Activated T-cell treated with anti-CD3 and anti-CD28 coated beads, Interleukin-2, amount 50 U/mL, for 24 hours (primary cell): Measurements from ENCODE around the gene FMN1.
"Not testable (repeated sequence)": the region's sequence is repeated elsewhere in the genome, so short reads cannot be mapped to it uniquely, and the experiment has no call there.

Experiments
- DNase-seq: peaks from one replicate; pipeline ENCODE4 v3.0.0-alpha.2; 2020
- H3K27ac Mint-ChIP-seq: 2 replicates; pipeline ENCODE4 v1.8.0; 2020; ENCODE audit warnings: mild to moderate bottlenecking, mixed read lengths
- H3K27me3 Mint-ChIP-seq: 2 replicates; pipeline ENCODE4 v1.8.0; 2020; ENCODE audit warnings: mixed read lengths
- H3K36me3 Mint-ChIP-seq: 2 replicates; pipeline ENCODE4 v1.8.0; 2020; ENCODE audit warnings: low read depth, mixed read lengths
- H3K4me1 Mint-ChIP-seq: 2 replicates; pipeline ENCODE4 v1.8.0; 2020; ENCODE audit warnings: low read depth, mixed read lengths
- H3K4me3 Mint-ChIP-seq: 2 replicates; pipeline ENCODE4 v1.8.0; 2020; ENCODE audit warnings: mild to moderate bottlenecking, moderate library complexity, mixed read lengths
- H3K9me3 Mint-ChIP-seq: 2 replicates; pipeline ENCODE4 v1.8.0; 2020; ENCODE audit warnings: mixed read lengths

The FMN1 gene

DNA sequence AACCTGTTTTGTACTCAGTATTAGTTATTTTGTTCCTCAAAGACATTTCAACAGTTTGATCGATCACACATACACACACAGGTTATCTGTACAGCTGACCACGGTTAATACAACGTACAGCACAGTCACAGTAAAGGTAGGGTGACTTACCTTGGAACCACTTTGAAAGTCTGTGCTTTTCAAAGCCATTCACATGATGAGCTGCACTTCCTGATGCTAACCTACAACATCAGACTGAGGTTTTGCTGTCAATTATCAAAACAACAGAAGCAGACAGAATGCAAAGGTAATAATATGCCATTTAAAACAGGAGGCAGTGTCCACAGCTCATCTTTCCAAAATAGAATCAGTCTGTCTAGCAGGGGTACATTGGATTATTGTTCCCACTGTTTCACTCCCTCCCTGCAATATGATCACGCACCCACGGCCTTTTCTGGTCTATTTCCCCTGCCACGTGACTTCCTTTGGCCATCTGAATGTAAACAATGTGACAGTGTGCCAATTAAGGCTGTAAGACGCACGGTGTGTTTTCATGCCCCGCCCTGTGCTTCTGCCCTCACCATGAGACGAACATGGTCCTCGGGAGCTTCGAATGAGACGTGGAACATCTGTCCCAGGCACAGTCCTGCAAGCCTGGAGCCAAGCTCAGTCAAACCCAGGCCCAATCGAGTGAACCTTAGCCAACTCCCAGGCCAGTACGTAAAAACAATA lies 102.4 kb downstream of the FMN1 start:
- H3K4me3 Mint-ChIP-seq = no peak overlapping the region
- H3K4me1 Mint-ChIP-seq = peaks cover 51% of the 10 kb centered on the region

DNA sequence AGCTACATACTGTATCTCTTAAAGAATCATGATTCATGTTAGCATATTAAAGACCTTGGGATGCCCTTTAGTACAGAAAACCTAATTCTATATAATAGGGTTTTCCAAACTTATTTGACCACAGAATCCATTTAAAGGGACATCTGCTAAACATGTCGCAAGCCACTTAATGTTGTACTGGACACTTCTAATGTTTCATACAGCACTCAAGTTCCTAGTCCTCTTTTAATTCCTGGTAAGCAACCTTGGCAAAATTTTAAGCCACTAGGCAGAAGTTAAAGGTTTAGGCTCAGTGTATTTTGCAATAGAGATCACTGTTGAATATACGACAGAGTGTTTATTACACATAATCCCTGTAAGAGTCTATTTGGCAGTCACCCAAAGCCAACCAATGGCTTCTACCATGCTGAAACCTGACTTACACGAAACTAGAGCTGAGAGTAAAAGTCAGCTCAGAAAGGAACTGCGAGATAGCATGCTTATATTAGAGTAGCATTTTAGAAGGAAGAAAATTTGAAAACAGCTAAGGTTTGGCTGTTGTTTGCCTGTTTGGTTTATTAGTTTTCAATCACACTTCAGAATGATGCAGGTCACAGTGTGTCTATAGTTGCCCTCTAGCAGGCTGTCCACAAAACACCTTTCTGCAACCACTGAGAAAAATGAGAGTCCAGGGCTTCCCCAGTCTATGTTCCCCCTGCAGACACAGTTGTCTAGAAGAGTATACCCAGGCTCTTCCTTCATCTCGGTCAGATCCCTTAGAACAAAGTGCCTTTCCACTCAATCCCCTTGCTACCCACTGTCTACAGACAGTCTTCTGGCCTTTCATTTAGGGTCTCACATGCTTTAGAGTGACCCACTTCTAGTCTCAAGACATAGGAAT lies 104.4 kb downstream of the FMN1 start:
- Mint-ChIP-seq H3K4me1 (peaks cover 57% of the 10 kb centered on the region), H3K27ac (peak overlapping the region; percentile 1), H3K36me3 (no peaks in the 10 kb centered on the region), H3K4me3 (peak overlapping the region; percentile 4), H3K27me3 (no peaks in the 10 kb centered on the region), H3K9me3 (no peaks in the 10 kb centered on the region)
- no peak for DNase-seq

More for the DNA sequence above, 102.4 kb downstream of the FMN1 start:
- no peak for DNase-seq
- H3K36me3 Mint-ChIP-seq = no peaks in the 10 kb centered on the region
- peak overlapping the region; percentile 16 for H3K27ac Mint-ChIP-seq
- no peaks in the 10 kb centered on the region for H3K27me3 Mint-ChIP-seq
- no peaks in the 10 kb centered on the region for H3K9me3 Mint-ChIP-seq

DNA sequence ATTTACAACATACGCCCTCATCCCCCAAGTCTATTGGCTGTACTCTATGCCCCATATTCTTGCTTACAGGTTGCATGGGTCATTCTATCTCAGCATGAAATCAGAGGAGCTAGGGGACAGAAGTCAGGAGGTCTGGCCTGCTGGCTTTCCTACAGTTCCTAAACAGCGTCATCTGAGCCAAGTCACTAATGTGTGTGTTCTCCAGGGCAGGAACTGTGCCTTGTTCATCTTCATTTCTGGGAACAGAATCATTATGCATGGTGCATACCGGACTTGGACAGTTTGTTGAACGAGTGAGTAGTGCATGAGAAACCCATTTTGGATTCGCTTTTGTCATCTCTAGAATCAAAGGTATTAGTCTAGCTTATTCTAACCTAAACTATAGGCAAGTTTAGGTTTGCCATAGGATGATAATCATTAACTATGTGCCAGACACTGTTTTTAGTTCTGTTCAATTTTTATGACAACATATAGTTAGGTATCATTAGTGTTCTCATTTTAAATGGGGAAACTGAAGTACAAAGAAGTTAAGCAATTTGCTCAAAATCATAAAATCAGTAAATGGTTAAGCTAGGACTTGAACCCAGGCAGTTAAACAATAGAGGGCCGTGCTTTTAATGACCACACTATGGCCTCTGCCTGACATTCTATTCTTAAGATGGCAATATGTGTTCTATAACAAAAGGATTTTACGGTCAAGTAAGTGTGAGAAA lies 105.2 kb downstream of the FMN1 start:
- no peaks in the 10 kb centered on the region for H3K9me3 Mint-ChIP-seq
- peaks cover 57% of the 10 kb centered on the region for H3K4me1 Mint-ChIP-seq
- H3K27me3 Mint-ChIP-seq = no peaks in the 10 kb centered on the region
- H3K4me3 Mint-ChIP-seq = no peak overlapping the region
- no peak for DNase-seq
- H3K27ac Mint-ChIP-seq = no peak overlapping the region
- no peaks in the 10 kb centered on the region for H3K36me3 Mint-ChIP-seq

DNA sequence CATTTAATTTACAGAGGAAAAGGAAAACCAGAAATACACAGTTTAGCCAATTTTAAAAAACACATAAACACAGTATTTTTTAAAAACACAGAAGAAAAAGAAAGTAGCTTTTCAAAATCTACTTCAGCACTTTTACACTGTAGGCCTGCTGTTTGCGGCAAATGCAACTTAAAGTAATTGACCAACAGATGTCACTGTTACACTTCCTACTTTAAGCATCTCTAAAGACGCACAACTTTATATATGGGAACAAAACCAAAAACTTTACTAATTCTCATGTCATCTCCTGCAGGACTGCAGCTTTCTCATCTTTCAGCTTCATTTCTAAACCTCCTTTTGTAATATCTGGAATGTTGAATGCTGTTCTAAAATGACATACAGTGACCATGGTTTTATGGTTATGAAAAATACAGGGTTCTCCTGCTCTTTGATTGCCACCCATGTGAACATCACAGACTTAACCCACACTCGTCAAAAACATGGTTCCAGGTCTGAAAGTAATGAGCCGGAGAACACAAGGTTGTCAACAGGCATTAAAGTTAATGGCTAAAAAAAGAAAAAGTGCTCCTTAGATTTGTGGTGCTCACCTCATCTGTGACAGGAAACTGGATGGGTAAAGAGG lies 107.9 kb downstream of the FMN1 start:
- Mint-ChIP-seq H3K4me1 (peaks cover 41% of the 10 kb centered on the region), H3K27ac (peak overlapping the region; percentile 41), H3K36me3 (no peaks in the 10 kb centered on the region), H3K9me3 (no peaks in the 10 kb centered on the region), H3K27me3 (no peaks in the 10 kb centered on the region), H3K4me3 (peak overlapping the region; percentile 32)
- no peak for DNase-seq

DNA sequence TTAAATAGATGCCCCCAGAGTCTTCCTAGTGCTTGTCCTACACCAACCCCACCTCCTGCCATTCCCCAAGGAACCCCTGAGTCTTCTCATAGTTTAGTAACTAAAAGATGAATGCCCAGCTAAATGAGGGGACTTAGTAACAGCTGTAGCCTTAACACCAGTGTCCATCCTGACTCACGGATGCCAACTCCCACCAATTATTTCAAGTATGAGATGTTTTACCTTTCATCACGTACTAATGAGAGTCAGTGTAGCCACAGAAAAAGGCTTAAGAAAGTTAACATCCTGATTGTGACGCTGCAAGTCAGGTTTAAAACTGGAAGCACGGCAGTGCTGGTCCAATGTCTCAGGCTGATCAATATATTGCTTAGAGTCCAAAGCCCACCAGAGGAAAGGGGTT lies 109.9 kb downstream of the FMN1 start:
- Mint-ChIP-seq H3K36me3 (no peaks in the 10 kb centered on the region), H3K27me3 (no peaks in the 10 kb centered on the region), H3K4me1 (peaks cover 26% of the 10 kb centered on the region), H3K9me3 (no peaks in the 10 kb centered on the region), H3K4me3 (no peak overlapping the region), H3K27ac (no peak overlapping the region)
- DNase-seq = no peak

DNA sequence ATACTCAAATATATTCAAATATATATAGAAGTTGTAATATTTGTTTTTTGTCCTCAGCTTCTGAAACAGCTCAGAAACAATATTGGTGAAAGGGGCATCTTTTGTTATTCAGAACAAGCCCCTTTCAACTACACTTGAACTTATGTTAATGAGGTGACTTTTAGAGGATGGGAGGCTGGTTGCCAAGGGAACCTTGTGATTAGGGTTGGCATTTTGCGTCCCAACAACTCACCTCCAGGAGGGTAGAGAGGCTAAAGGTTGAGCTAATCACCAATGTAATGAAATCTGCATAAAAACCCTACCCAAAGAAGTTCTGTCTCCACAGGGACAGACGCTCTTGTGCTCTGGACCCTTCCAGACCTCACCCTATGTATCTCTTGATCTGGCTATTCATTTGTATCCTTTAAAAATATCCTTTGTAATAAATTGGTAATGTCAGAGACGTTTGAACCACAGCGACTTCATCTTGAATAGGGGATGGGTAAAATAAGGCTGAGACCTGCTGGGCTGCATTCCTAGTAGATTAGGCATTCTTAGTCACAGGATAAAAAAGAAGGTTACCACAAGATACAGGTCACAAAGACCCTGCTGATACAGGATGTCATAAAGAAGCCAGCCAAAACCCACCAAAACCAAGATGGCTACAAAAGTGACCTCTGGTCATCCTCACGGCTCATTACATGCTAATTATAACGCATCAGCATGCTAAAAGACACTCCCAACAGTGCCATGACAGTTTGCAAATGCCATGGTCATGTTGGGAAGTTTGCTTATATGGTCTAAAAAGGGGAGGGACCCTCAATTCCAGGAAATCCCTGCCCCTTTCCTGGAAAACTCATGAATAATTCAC lies 111.1 kb downstream of the FMN1 start:
- Mint-ChIP-seq H3K9me3 (no peaks in the 10 kb centered on the region), H3K27me3 (no peaks in the 10 kb centered on the region), H3K4me1 (peaks cover 17% of the 10 kb centered on the region), H3K27ac (no peak overlapping the region), H3K36me3 (no peaks in the 10 kb centered on the region), H3K4me3 (no peak overlapping the region)
- DNase-seq = no peak

- H3K4me1 Mint-ChIP-seq = peaks cover 4% of the 10 kb centered on the region
- no peak for DNase-seq
- H3K27me3 Mint-ChIP-seq = no peaks in the 10 kb centered on the region
- no peaks in the 10 kb centered on the region for H3K36me3 Mint-ChIP-seq
- no peak overlapping the region for H3K4me3 Mint-ChIP-seq
- no peaks in the 10 kb centered on the region for H3K9me3 Mint-ChIP-seq
- no peak overlapping the region for H3K27ac Mint-ChIP-seq
Observed at GRCh38 chr15:33080006-33080405, 114.5 kb downstream of the FMN1 start.

DNA sequence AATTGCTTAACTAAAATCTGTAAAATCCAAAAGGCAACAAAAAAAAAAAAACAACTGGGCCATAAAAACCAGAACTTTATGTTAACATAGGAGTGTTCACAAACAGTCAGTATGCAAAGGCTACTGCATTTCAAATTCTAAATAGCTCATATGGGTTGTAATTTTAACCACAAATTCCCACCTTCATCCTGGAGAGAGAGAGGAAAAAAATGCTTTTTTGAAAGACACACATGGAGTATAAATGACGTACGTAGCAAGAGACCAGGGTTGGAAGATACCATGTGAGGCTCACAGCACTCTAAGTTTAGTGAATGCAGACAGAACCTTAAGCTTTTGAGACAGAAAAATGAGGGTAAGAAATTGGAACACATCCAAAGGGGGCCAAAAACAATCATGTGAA lies 115.9 kb downstream of the FMN1 start:
- no peak overlapping the region for H3K4me3 Mint-ChIP-seq
- no peaks in the 10 kb centered on the region for H3K9me3 Mint-ChIP-seq
- H3K4me1 Mint-ChIP-seq = peaks cover 4% of the 10 kb centered on the region
- H3K36me3 Mint-ChIP-seq = no peaks in the 10 kb centered on the region
- H3K27me3 Mint-ChIP-seq = no peaks in the 10 kb centered on the region
- no peak for DNase-seq
- no peak overlapping the region for H3K27ac Mint-ChIP-seq

GRCh38 chr15:33076937-33077336 lies 117.6 kb downstream of the FMN1 start:
- H3K36me3 Mint-ChIP-seq = no peaks in the 10 kb centered on the region
- peaks cover 8% of the 10 kb centered on the region for H3K4me1 Mint-ChIP-seq
- no peaks in the 10 kb centered on the region for H3K27me3 Mint-ChIP-seq
- H3K9me3 Mint-ChIP-seq = no peaks in the 10 kb centered on the region
- H3K4me3 Mint-ChIP-seq = no peak overlapping the region
- no peak overlapping the region for H3K27ac Mint-ChIP-seq
- DNase-seq = no peak

DNA sequence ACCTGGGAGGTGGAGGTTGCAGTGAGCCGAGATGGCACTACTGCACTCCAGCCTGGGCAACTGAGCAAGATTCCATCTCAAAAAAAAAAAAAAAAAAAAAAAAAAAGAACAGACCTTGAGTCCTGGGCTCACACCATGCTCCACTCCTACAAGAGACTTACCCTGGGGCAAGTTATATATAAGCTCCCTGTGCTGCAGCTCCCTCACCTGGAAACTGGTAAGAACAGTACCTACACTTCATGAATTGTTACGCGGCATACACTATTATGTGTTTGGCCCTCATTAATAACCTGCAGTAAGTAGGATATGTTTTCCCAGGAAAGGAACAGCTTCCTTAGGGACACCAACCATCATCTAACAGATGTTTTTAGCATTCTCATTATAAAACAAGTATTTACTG lies 119.6 kb downstream of the FMN1 start:
- Mint-ChIP-seq H3K4me3 (no peak overlapping the region), H3K27me3 (no peaks in the 10 kb centered on the region), H3K36me3 (no peaks in the 10 kb centered on the region), H3K27ac (no peak overlapping the region), H3K4me1 (peaks cover 9% of the 10 kb centered on the region), H3K9me3 (no peaks in the 10 kb centered on the region)
- DNase-seq = no peak

DNA sequence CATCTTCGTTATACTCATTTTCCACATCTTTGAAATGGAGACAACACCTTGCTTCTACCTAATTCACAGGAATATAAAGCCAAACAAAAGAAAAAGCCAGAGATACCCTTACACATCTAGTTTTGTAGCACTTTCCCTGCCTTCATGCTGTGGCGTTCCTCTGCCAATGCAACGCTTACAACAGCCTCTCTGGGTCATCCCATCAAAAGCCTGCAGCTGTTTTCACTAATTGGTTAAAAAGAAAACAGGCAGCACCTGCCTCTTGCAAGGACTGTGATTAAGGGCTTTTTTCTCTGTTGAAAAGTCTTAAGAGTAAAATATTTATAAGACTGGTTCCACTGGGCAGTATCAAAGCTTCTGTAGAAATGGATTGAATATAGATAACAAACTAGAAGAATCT lies 120.3 kb downstream of the FMN1 start:
- Mint-ChIP-seq H3K36me3 (no peaks in the 10 kb centered on the region), H3K9me3 (no peaks in the 10 kb centered on the region), H3K27ac (no peak overlapping the region), H3K4me1 (peaks cover 11% of the 10 kb centered on the region), H3K27me3 (no peaks in the 10 kb centered on the region), H3K4me3 (no peak overlapping the region)
- DNase-seq = no peak

DNA sequence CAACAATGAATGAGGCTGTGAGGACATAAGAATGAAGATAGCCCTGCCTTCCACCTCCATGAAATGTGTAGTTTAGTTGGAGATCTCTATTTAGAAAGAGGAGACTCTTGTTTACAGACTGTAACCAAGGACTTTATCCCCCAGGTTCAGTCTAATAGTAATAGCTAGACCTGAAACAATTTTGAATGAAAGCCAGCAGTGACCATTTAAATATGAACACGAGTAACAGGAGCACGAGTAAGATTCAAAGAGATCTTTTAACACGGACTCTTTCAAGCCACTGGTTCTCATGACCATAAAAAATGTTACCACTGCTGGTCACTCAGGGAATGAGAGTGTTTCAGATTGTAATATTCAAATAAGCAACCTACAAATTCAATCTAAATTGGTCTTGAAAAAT lies 123.1 kb downstream of the FMN1 start:
- no peak overlapping the region for H3K27ac Mint-ChIP-seq
- H3K27me3 Mint-ChIP-seq = peaks cover 5% of the 10 kb centered on the region
- H3K36me3 Mint-ChIP-seq = no peaks in the 10 kb centered on the region
- no peak for DNase-seq
- no peak overlapping the region for H3K4me3 Mint-ChIP-seq
- no peaks in the 10 kb centered on the region for H3K9me3 Mint-ChIP-seq
- peaks cover 32% of the 10 kb centered on the region for H3K4me1 Mint-ChIP-seq

- H3K4me1 Mint-ChIP-seq = peaks cover 35% of the 10 kb centered on the region
- not testable (repeated sequence) for DNase-seq, H3K4me3 Mint-ChIP-seq, H3K9me3 Mint-ChIP-seq, H3K36me3 Mint-ChIP-seq, H3K27me3 Mint-ChIP-seq, H3K27ac Mint-ChIP-seq
Observed at GRCh38 chr15:33069903-33070302, 124.6 kb downstream of the FMN1 start.

DNA sequence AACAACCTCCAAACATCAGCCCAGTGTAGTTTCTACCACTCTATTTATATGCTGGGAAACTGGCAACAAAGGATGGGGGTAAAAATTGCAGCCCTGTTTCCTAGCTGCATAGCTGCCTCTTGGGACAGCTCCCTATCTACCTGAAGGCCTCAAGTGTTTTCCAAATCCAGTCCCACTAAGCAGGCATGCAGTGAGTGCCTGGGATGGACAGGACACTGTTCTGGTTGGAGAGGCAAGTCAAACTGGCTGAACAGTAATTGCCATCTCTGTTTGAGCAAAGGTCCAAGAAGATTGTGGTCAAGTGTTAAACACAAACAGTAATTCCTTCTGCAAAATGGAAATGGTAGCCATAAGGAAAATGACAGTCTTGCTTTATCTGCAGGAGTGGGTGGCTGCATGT lies 125.4 kb downstream of the FMN1 start:
- Mint-ChIP-seq H3K9me3 (no peaks in the 10 kb centered on the region), H3K4me1 (peaks cover 39% of the 10 kb centered on the region), H3K36me3 (peaks cover 2% of the 10 kb centered on the region), H3K4me3 (no peak overlapping the region), H3K27ac (peak overlapping the region; percentile 5), H3K27me3 (peaks cover 10% of the 10 kb centered on the region)
- DNase-seq = no peak
